Keratinocyte (primary cell): ENCODE measurements around the gene TK1. TPM values are rescaled to one million over a fixed set of nuclear protein-coding genes. Genes with fewer than 3 reads are reported as not detected.

Experiments used
- DNase-seq: peaks from one replicate; pipeline ENCODE4 v3.0.0-alpha.2; 2011; ENCODE audit warnings: low read depth, missing footprints, low spot score
- FAIRE-seq: peaks from 2 replicates; lab custom pipeline; 2011; peaks lifted over from hg19 to GRCh38; lab: Jason Lieb, UNC
- H2AFZ ChIP-seq: 2 replicates; pipeline ENCODE4 v1.6.0; 2012; ENCODE audit warnings: low read length, control low read depth, inconsistent platforms; ENCODE audit not compliant: control insufficient read depth
- H3K27ac ChIP-seq: 2 replicates; pipeline ENCODE4 v1.5.1; 2011; ENCODE audit warnings: low read length; ENCODE audit not compliant: control insufficient read depth, insufficient read depth
- H3K27me3 ChIP-seq: 3 replicates; pipeline ENCODE4 v1.6.0; 2011; ENCODE audit warnings: low read length; ENCODE audit not compliant: control insufficient read depth, insufficient read depth; ENCODE audit errors: extremely low read depth
- H3K36me3 ChIP-seq, 2 experiments: 2 replicates in 1 of 2; 3 replicates in 1 of 2; pipeline ENCODE4 v1.5.1; 2011; ENCODE audit warnings: low read length in 2 of 2, mild to moderate bottlenecking in 1 of 2; ENCODE audit not compliant: control insufficient read depth in 2 of 2, insufficient read depth in 2 of 2; ENCODE audit errors: extremely low read depth in 1 of 2
- H3K4me1 ChIP-seq: 3 replicates; pipeline ENCODE4 v1.5.1; 2011; ENCODE audit warnings: low read length; ENCODE audit not compliant: control insufficient read depth, insufficient read depth; ENCODE audit errors: extremely low read depth
- H3K4me2 ChIP-seq: 3 replicates; pipeline ENCODE4 v1.6.0; 2011; ENCODE audit warnings: low read depth, low read length; ENCODE audit not compliant: control insufficient read depth, insufficient read depth; ENCODE audit errors: extremely low read depth
- H3K4me3 ChIP-seq, 3 experiments: fragments of 200-600 bp in 1 of 3; sonication (generic) in 1 of 3; 2 replicates in 2 of 3; 3 replicates in 1 of 3; pipeline ENCODE4 v1.5.1; 2011 to 2016; ENCODE audit warnings: low read length in 3 of 3, mild to moderate bottlenecking in 3 of 3, control low read depth in 2 of 3, inconsistent platforms in 1 of 3, low read depth in 1 of 3, mixed read lengths in 1 of 3, mixed run types in 1 of 3, moderate library complexity in 1 of 3; ENCODE audit not compliant: control insufficient read depth in 2 of 3, insufficient read depth in 2 of 3; ENCODE audit errors: extremely low read depth in 1 of 3
- H3K79me2 ChIP-seq: 2 replicates; pipeline ENCODE4 v1.6.0; 2012; ENCODE audit warnings: low read length; ENCODE audit not compliant: control insufficient read depth, insufficient read depth
- H3K9ac ChIP-seq: 3 replicates; pipeline ENCODE4 v1.6.0; 2011; ENCODE audit warnings: low read length; ENCODE audit not compliant: control insufficient read depth, insufficient read depth; ENCODE audit errors: extremely low read depth
- H3K9me1 ChIP-seq: 3 replicates; pipeline ENCODE4 v1.6.0; 2011; ENCODE audit warnings: low read length; ENCODE audit not compliant: control insufficient read depth, insufficient read depth; ENCODE audit errors: extremely low read depth
- H3K9me3 ChIP-seq: 2 replicates; pipeline ENCODE4 v1.5.1; 2012; ENCODE audit warnings: low read depth, low read length; ENCODE audit not compliant: control insufficient read depth
- H4K20me1 ChIP-seq: 3 replicates; pipeline ENCODE4 v1.6.0; 2011; ENCODE audit warnings: low read length; ENCODE audit not compliant: control insufficient read depth, insufficient read depth; ENCODE audit errors: extremely low read depth
- CTCF ChIP-seq, 3 experiments: IDR thresholded peaks in 1 of 3; conservative IDR thresholded peaks in 1 of 3; optimal IDR thresholded peaks in 1 of 3; 2 replicates in 2 of 3; 3 replicates in 1 of 3; pipeline versions ENCODE3 to v1.5.1; 2011; ENCODE audit warnings: low read length in 3 of 3, mild to moderate bottlenecking in 3 of 3, moderate library complexity in 2 of 3, control low read depth in 1 of 3, inconsistent platforms in 1 of 3; ENCODE audit not compliant: insufficient read depth in 2 of 3; ENCODE audit errors: extremely low read depth in 1 of 3
- EZH2 ChIP-seq: IDR thresholded peaks from one replicate; pipeline ENCODE4 v1.6.1; 2012; ENCODE audit warnings: inconsistent platforms, mild to moderate bottlenecking, low read length, moderate library complexity
- dilution Hi-C: fragments of 300-500 bp; cut with MboI; formaldehyde crosslinking; loops from one replicate; pipeline ENCODE4 v1.7.0; 2020; ENCODE audit warnings: low sequenced_read_pairs; ENCODE audit not compliant: extremely low pct_ligation_motif_present
- polyA plus RNA-seq, 5 experiments: library from polyadenylated mRNA; depleted of rRNA in 3 of 5; stranded (reverse) in 3 of 5; stranded (forward) in 1 of 5; unstranded in 1 of 5; fragments of >200 nt; gene quantifications; 1 replicate in 1 of 5; 2 replicates in 3 of 5; 3 replicates in 1 of 5; pipeline versions ENCODE4 v1.2.1 to v1.2.3, GENCODE V29; 2011 to 2012; ENCODE audit warnings: missing spikeins in 2 of 5, low read depth in 1 of 5, low replicate concordance in 1 of 5

TK1 gene
- polyA plus RNA-seq, 1 donor (not counting 4 experiments of a cell fraction or from before 2014, with no cell fraction given) = 21.8 TPM

DNA sequence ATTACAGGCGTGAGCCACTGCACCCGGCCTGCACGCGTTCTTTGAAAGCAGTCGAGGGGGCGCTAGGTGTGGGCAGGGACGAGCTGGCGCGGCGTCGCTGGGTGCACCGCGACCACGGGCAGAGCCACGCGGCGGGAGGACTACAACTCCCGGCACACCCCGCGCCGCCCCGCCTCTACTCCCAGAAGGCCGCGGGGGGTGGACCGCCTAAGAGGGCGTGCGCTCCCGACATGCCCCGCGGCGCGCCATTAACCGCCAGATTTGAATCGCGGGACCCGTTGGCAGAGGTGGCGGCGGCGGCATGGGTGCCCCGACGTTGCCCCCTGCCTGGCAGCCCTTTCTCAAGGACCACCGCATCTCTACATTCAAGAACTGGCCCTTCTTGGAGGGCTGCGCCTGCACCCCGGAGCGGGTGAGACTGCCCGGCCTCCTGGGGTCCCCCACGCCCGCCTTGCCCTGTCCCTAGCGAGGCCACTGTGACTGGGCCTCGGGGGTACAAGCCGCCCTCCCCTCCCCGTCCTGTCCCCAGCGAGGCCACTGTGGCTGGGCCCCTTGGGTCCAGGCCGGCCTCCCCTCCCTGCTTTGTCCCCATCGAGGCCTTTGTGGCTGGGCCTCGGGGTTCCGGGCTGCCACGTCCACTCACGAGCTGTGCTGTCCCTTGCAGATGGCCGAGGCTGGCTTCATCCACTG lies 27.3 kb upstream of the TK1 start, which contains the start of gene BIRC5:
Gene BIRC5, plus strand, starts transcription at position 238 of the 690 bp plus-strand sequence. Its CDS starts 64 bp downstream, at position 302.
- H3K9me1 ChIP-seq = no peaks in the 10 kb centered on the region
- peaks cover 10% of the 10 kb centered on the region for H3K4me1 ChIP-seq
- peak within 1 kb of the TSS; percentile 91 for H2AFZ ChIP-seq
- no peak for TF ChIP-seq EZH2
- TF ChIP-seq CTCF (optimal IDR thresholded peaks at IDR 0.05 in 1 of 3, IDR thresholded peaks at IDR 0.05 in 1 of 3, conservative IDR thresholded peaks at IDR 0.05 in 1 of 3; ENCODE audit: extremely low read depth in 1 of 3, insufficient read depth in 2 of 3, low read length in 3 of 3) = no peak
- peak; percentile 11 for DNase-seq
- dilution Hi-C loops = no loop called here
- peak within 1 kb of the TSS; percentile 60 to 98 (median 70) for H3K4me3 ChIP-seq
- no peaks in the 10 kb centered on the region for H3K27me3 ChIP-seq
- H3K9ac ChIP-seq = peak within 1 kb of the TSS; percentile 77
- peak within 1 kb of the TSS; percentile 88 for H3K4me2 ChIP-seq
- no peak for FAIRE-seq
- H3K36me3 ChIP-seq = peaks cover 0 to 10% of the 10 kb centered on the region in 2 experiments
- no peaks in the 10 kb centered on the region for H3K9me3 ChIP-seq
- peak within 1 kb of the TSS; percentile 51 for H3K27ac ChIP-seq
- peaks cover 21% of the 10 kb centered on the region for H3K79me2 ChIP-seq
- no peaks in the 10 kb centered on the region for H4K20me1 ChIP-seq

DNA sequence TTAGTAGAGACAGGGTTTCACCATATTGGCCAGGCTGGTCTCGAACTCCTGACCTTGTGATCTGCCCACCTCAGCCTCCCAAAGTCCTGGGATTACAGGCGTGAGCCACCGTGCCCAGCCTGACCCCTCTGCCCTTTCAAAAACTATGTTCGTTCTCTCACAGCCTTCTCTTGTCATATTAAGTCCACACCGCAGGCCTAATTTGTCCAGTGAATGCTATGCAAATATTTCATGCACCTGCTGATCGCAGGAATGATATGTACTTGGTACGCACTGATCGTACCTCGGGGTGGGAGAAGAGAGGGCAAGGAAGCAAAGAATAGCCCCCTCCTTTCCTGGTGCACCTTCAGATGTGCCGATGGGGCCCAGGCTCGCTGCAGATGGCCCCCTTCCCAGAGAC lies 24.2 kb upstream of the TK1 start:
- Histone ChIP-seq H3K4me3 (no peak overlapping the region), H3K4me1 (peaks cover 10% of the 10 kb centered on the region), H3K36me3 (no peaks in the 10 kb centered on the region), H2AFZ (no peak overlapping the region), H3K4me2 (no peak overlapping the region), H3K27ac (no peak overlapping the region), H3K27me3 (no peaks in the 10 kb centered on the region), H4K20me1 (no peaks in the 10 kb centered on the region), H3K79me2 (peaks cover 17% of the 10 kb centered on the region), H3K9ac (no peak overlapping the region), H3K9me3 (no peaks in the 10 kb centered on the region), H3K9me1 (no peaks in the 10 kb centered on the region)
- dilution Hi-C loops = no loop called here
- FAIRE-seq (no peak), DNase-seq (no peak)
- TF ChIP-seq EZH2 (no peak), CTCF (optimal IDR thresholded peaks at IDR 0.05 in 1 of 3, IDR thresholded peaks at IDR 0.05 in 1 of 3, conservative IDR thresholded peaks at IDR 0.05 in 1 of 3; ENCODE audit: extremely low read depth in 1 of 3, insufficient read depth in 2 of 3, low read length in 3 of 3) (no peak)
